HL-60 (cell line): ENCODE measurements around the gene ACOX2.

Experiments
- DNase-seq, 2 experiments: peaks; one replicate each; pipeline ENCODE4 v3.0.0-alpha.2; 2010 to 2020; ENCODE audit warnings: low read depth in 1 of 2, low spot score in 1 of 2
- H3K27ac ChIP-seq: fragments of 250-450 bp; sonication (Bioruptor Pico); replicated peaks from 2 replicates; pipeline ENCODE4 v1.5.1; 2020; ENCODE audit warnings: mild to moderate bottlenecking, moderate library complexity
- H3K27me3 ChIP-seq: fragments of 250-450 bp; sonication (Bioruptor Pico); 2 replicates; pipeline ENCODE4 v1.5.1; 2021; ENCODE audit warnings: mild to moderate bottlenecking, moderate library complexity; ENCODE audit not compliant: insufficient read depth, poor library complexity, severe bottlenecking
- H3K4me3 ChIP-seq: replicated peaks from 2 replicates; pipeline ENCODE4 v1.5.1; 2011; ENCODE audit warnings: mild to moderate bottlenecking, control low read depth, low read length; ENCODE audit not compliant: insufficient read depth
- CTCF ChIP-seq: IDR thresholded peaks from one replicate; pipeline ENCODE4 v1.5.1; 2011; ENCODE audit warnings: low read length, control low read depth, inconsistent platforms; ENCODE audit not compliant: insufficient read depth
- GABPA ChIP-seq: IDR thresholded peaks from 2 replicates; pipeline ENCODE4 v1.6.1; 2012; ENCODE audit warnings: low read depth
- POLR2AphosphoS5 ChIP-seq: IDR thresholded peaks from 2 replicates; pipeline ENCODE4 v1.6.1; 2012; ENCODE audit warnings: low read depth
- REST ChIP-seq: IDR thresholded peaks from 2 replicates; pipeline ENCODE4 v1.6.1; 2012; ENCODE audit warnings: low read depth; ENCODE audit not compliant: insufficient replicate concordance
- SPI1 ChIP-seq: IDR thresholded peaks from 2 replicates; pipeline ENCODE4 v1.6.1; 2012; ENCODE audit warnings: low read depth, mild to moderate bottlenecking, borderline replicate concordance

ACOX2 gene

DNA sequence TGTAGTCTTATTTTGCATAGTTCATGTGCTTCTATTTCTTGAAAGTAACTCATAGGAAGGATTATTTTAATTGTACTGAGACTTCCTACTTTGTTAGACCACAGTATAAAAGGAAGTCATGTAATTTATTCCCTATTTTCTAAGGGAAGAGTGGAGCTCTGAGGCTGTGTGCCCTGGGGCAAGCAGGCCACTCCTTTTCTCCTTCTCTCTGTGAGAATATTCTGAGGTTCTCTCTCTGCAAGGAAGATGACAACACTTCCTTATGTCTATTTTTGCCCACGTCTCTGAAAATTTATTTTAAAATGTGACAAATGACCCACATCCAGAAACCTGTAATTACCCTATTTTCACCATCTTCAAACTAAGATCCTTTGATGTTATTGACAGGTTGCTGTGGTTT is 34.1 kb downstream of the ACOX2 start:
- no peak for DNase-seq
- TF ChIP-seq GABPA (no peak), POLR2AphosphoS5 (no peak), CTCF (no peak), SPI1 (no peak), REST (no peak)
- Histone ChIP-seq H3K27me3 (no peaks in the 10 kb centered on the region), H3K4me3 (no peak overlapping the region), H3K27ac (no peak overlapping the region)

DNA sequence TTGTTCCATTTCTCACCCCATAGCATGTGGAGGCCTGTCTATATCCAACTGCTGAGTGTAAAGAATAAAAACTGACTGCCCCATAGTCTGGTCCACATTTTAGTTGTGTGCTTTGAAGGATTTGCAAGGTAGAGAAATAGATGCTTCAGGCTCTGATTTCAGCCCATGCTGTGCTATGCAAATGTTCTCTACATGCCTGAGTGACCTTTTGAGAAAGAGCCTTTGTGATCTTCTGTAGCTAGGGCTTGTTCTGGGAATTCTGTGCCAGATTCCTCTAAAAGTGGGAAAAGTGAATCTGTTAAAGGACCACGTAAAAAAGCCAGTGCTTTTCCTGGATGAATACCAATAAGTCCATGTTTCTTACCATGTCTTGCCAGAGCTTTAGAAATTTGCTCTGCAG is 39.9 kb downstream of the ACOX2 start:
- H3K27me3 ChIP-seq: no peaks in the 10 kb centered on the region
- DNase-seq: no peak
- no peak overlapping the region for H3K27ac ChIP-seq
- no peak for TF ChIP-seq SPI1
- no peak for TF ChIP-seq POLR2AphosphoS5
- TF ChIP-seq REST: no peak
- TF ChIP-seq GABPA: no peak
- TF ChIP-seq CTCF: no peak
- no peak overlapping the region for H3K4me3 ChIP-seq

DNA sequence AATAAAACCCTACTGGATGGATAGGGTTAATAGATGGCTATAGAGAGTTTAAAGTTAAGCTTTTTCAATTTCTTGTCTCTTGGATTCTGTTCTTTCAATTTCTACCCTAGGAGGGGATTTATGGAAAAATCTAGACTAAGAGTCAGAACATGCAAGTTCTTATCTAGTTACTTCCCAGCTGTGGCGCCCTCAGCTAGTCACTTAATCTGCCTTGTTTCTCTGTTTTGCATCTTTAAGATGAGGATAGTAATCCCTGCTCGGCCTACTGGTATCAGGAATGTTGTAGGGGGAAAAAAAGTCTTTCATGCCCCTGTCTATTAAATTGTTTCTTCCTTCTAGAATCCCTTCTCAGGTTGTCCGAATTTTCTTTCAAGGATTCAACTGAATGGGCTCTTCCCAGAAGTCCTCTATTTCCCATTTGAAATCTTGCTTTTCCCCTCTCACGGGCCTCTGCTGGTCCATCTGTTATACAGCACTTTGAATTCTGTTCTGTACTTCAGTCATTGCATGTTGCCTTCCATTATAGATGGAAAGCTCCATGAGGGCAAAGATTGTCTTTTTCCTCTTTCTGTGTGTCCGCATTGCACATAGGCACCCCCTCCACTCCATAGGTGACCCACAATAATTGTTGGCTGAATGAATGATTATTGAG is 40.7 kb downstream of the ACOX2 start:
- TF ChIP-seq CTCF: no peak
- no peak for TF ChIP-seq SPI1
- TF ChIP-seq GABPA: no peak
- no peak for TF ChIP-seq REST
- no peak for TF ChIP-seq POLR2AphosphoS5
- Histone ChIP-seq H3K27ac (no peak overlapping the region), H3K27me3 (no peaks in the 10 kb centered on the region), H3K4me3 (no peak overlapping the region)
- no peak for DNase-seq
